Suprapubic skin (tissue), 3 donors: ENCODE results near the gene IL1RAP.

Experiments
- CTCF ChIP-seq, 2 donors: fragments of 200-600 bp in 1 of 2; fragments of 450-650 bp in 1 of 2; sonication (generic) in 1 of 2; IDR thresholded peaks; one replicate each; pipeline ENCODE4 v1.5.1; 2016 to 2019; ENCODE audit warnings: antibody characterized with exemption in 2 of 2, mild to moderate bottlenecking in 1 of 2, moderate library complexity in 1 of 2
- EP300 ChIP-seq: sonication (generic); formaldehyde crosslinking; IDR thresholded peaks from one replicate; pipeline ENCODE4 v1.6.1; 2017; ENCODE audit warnings: antibody characterized with exemption

GRCh38 chr3:190615607-190616006, 101.7 kb downstream of the IL1RAP start:
- no peak for TF ChIP-seq CTCF (IDR thresholded peaks at IDR 0.05)
- TF ChIP-seq EP300: no peak
